DND-41 (cell line): Measurements from ENCODE around the gene STXBP5.

ENCODE experiments used
- ATAC-seq: fragments of 200-7000 bp; cut with Tn5 transposase; 3 replicates; pipeline ENCODE4 v1.9.1; 2021; ENCODE audit warnings: low read depth; ENCODE audit not compliant: insufficient read depth
- DNase-seq: peaks from one replicate; pipeline ENCODE4 v3.0.0-alpha.2; 2020
- H2AFZ ChIP-seq: 2 replicates; pipeline ENCODE4 v1.6.0; 2012; ENCODE audit warnings: low read depth, low read length
- H3K27ac ChIP-seq: 2 replicates; pipeline ENCODE4 v1.5.1; 2012; ENCODE audit warnings: low read length, inconsistent platforms
- H3K27me3 ChIP-seq: fragments of 200-600 bp; sonication (generic); 2 replicates; pipeline ENCODE4 v1.6.0; 2012; ENCODE audit warnings: low read length, mild to moderate bottlenecking, inconsistent platforms; ENCODE audit not compliant: insufficient read depth, poor library complexity
- H3K36me3 ChIP-seq: 2 replicates; pipeline ENCODE4 v1.5.1; 2012; ENCODE audit warnings: low read length, inconsistent platforms; ENCODE audit not compliant: insufficient read depth
- H3K4me1 ChIP-seq: 2 replicates; pipeline ENCODE4 v1.5.1; 2012; ENCODE audit warnings: mild to moderate bottlenecking, low read length; ENCODE audit not compliant: insufficient read depth
- H3K4me2 ChIP-seq: 2 replicates; pipeline ENCODE4 v1.6.0; 2012; ENCODE audit warnings: mild to moderate bottlenecking, moderate library complexity, low read length, inconsistent platforms; ENCODE audit not compliant: insufficient read depth
- H3K4me3 ChIP-seq, 2 experiments: fragments of 200-600 bp in 1 of 2; shearing (Covaris generic) in 1 of 2; 2 replicates each; pipeline ENCODE4 v1.5.1; 2012 to 2016; ENCODE audit warnings: inconsistent platforms in 2 of 2, low read length in 2 of 2, mild to moderate bottlenecking in 2 of 2, low read depth in 1 of 2, moderate library complexity in 1 of 2
- H3K79me2 ChIP-seq: 2 replicates; pipeline ENCODE4 v1.6.0; 2012; ENCODE audit warnings: low read length, inconsistent platforms; ENCODE audit not compliant: insufficient read depth
- H3K9ac ChIP-seq: 2 replicates; pipeline ENCODE4 v1.6.0; 2012; ENCODE audit warnings: low read depth, mild to moderate bottlenecking, inconsistent platforms, low read length, moderate library complexity
- H3K9me3 ChIP-seq: 2 replicates; pipeline ENCODE4 v1.5.1; 2012; ENCODE audit warnings: low read length, moderate library complexity, mild to moderate bottlenecking, inconsistent platforms; ENCODE audit not compliant: insufficient read depth, severe bottlenecking
- H4K20me1 ChIP-seq: 2 replicates; pipeline ENCODE4 v1.6.0; 2012; ENCODE audit warnings: low read length; ENCODE audit not compliant: insufficient read depth
- EZH2 ChIP-seq: IDR thresholded peaks from 3 replicates; pipeline ENCODE4 v1.6.1; 2012; ENCODE audit warnings: borderline replicate concordance, low read depth, mild to moderate bottlenecking, moderate library complexity, low read length, inconsistent platforms; ENCODE audit not compliant: severe bottlenecking
- TF ChIP-seq, protein P1 (sequence below): IDR thresholded peaks from 2 replicates; pipeline ENCODE4 v1.5.1; 2012; ENCODE audit warnings: borderline replicate concordance, low read length, moderate library complexity, mild to moderate bottlenecking; ENCODE audit not compliant: poor library complexity, severe bottlenecking; ENCODE audit errors: extremely low read depth

The STXBP5 gene

DNA sequence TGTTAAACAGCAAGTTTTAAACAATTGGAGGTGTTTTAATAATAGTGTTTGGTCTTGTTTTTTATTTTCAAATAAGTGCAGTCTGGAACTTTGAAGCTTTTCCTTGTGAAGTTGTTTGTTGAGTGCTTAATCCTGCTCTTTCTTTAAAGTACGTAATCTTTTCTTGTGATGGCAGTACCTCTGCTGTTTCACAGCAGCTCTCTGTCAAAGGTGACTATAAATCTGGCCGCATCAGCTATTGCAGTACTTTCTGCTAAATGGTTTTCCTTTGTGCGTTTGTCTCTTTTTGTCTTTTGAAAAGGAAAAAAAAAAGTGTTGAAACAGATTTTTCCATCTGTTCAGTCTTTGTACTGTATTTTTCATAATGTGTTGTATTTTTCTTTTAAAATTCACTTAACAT lies 12.7 kb downstream of the STXBP5 start:
- no peaks in the 10 kb centered on the region for H3K79me2 ChIP-seq

DNA sequence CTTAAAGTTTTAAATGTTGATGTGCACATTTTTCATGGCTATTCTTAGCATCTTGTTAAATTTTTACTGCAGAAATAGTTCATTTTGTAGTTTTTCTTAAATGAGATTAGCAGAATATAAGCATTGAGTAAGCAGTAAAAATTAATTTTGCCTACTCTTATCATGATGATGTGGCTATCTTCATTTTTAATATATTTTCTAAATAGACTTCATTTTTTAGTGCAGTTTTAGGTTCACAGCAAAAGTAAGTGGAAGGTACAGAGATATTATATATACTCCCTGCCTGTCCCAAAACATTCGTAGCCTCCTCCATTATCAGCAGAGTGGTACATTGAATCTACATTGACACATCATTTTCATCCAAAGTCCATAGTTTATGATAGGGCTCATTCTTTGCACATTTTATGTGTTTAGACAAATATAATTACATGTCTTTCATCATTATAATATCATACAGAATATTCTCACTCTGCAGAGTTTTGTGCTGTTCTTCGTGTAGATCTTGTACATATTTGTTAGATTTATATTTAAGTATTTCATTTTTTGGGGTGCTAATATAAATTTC lies 13.7 kb downstream of the STXBP5 start:
- Histone ChIP-seq H3K27ac (no peak overlapping the region), H3K27me3 (no peaks in the 10 kb centered on the region), H3K9ac (no peak overlapping the region), H3K9me3 (no peaks in the 10 kb centered on the region), H3K4me2 (no peak overlapping the region), H3K4me1 (no peaks in the 10 kb centered on the region), H2AFZ (no peak overlapping the region), H3K79me2 (no peaks in the 10 kb centered on the region), H3K36me3 (no peaks in the 10 kb centered on the region), H3K4me3 (no peak overlapping the region), H4K20me1 (no peaks in the 10 kb centered on the region)
- DNase-seq = no peak
- no peak for TF ChIP-seq EZH2
- TF ChIP-seq, protein P1, sequence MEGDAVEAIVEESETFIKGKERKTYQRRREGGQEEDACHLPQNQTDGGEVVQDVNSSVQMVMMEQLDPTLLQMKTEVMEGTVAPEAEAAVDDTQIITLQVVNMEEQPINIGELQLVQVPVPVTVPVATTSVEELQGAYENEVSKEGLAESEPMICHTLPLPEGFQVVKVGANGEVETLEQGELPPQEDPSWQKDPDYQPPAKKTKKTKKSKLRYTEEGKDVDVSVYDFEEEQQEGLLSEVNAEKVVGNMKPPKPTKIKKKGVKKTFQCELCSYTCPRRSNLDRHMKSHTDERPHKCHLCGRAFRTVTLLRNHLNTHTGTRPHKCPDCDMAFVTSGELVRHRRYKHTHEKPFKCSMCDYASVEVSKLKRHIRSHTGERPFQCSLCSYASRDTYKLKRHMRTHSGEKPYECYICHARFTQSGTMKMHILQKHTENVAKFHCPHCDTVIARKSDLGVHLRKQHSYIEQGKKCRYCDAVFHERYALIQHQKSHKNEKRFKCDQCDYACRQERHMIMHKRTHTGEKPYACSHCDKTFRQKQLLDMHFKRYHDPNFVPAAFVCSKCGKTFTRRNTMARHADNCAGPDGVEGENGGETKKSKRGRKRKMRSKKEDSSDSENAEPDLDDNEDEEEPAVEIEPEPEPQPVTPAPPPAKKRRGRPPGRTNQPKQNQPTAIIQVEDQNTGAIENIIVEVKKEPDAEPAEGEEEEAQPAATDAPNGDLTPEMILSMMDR = no peak
- ATAC-seq = no peak

More for the DNA sequence above, 12.7 kb downstream of the STXBP5 start:
- no peak overlapping the region for H2AFZ ChIP-seq
- DNase-seq (no peak), ATAC-seq (no peak)
- H3K4me3 ChIP-seq = no peak overlapping the region
- no peaks in the 10 kb centered on the region for H3K27me3 ChIP-seq
- TF ChIP-seq EZH2 = no peak
- TF ChIP-seq, protein P1 = no peak
- no peak overlapping the region for H3K9ac ChIP-seq
- H3K4me1 ChIP-seq = no peaks in the 10 kb centered on the region
- no peaks in the 10 kb centered on the region for H3K36me3 ChIP-seq
- no peak overlapping the region for H3K27ac ChIP-seq
- H3K9me3 ChIP-seq = no peaks in the 10 kb centered on the region
- H4K20me1 ChIP-seq = no peaks in the 10 kb centered on the region
- H3K4me2 ChIP-seq = no peak overlapping the region

DNA sequence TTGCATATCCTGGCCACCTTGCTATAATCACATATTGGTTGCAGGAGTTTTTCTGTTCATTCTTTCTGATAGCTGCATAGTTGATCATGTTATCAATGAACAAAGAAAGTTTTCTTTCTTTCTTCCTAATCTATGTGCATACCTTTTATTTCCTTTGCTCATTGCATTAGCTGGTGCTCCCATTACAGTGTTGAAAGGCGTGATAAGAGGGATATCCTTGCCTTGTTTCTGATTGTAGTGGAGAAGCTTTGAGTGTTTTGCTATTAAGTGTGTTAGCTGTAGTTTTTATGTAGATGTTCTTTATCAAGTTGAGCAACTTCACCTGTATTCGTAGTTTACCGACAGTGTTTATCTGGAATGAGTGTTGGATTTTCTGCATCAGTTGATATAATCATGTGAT lies 14.6 kb downstream of the STXBP5 start:
- Histone ChIP-seq H3K27me3 (no peaks in the 10 kb centered on the region), H3K4me1 (no peaks in the 10 kb centered on the region), H3K79me2 (no peaks in the 10 kb centered on the region), H4K20me1 (no peaks in the 10 kb centered on the region), H3K4me2 (no peak overlapping the region), H3K9me3 (no peaks in the 10 kb centered on the region), H2AFZ (no peak overlapping the region), H3K36me3 (no peaks in the 10 kb centered on the region), H3K9ac (no peak overlapping the region), H3K4me3 (no peak overlapping the region), H3K27ac (no peak overlapping the region)
- no peak for DNase-seq
- ATAC-seq = no peak
- TF ChIP-seq, protein P1 = no peak
- no peak for TF ChIP-seq EZH2
